Activated CD4-positive, alpha-beta T cell treated with anti-CD3 and anti-CD28 coated beads, Interleukin-2, amount 50 U/mL, for 48 hours (primary cell): Measurements from ENCODE around the gene AQP2.

Source experiments
- DNase-seq, 2 experiments: peaks; one replicate each; pipeline ENCODE4 v3.0.0-alpha.2; 2020

The AQP2 gene

GRCh38 chr12:50003595-50003994 is 53.1 kb downstream of the AQP2 start:
- no peak for DNase-seq

GRCh38 chr12:50004696-50005095 is 54.2 kb downstream of the AQP2 start:
- no peak for DNase-seq

GRCh38 chr12:50005175-50005574 is 54.6 kb downstream of the AQP2 start:
- DNase-seq, result no peak

- no peak for DNase-seq
Measured at GRCh38 chr12:50006280-50006679, 55.7 kb downstream of the AQP2 start.

GRCh38 chr12:50006754-50007442 is 56.4 kb downstream of the AQP2 start:
- no peak for DNase-seq
